Measurements from ENCODE around the gene ARL8B.

DNA sequence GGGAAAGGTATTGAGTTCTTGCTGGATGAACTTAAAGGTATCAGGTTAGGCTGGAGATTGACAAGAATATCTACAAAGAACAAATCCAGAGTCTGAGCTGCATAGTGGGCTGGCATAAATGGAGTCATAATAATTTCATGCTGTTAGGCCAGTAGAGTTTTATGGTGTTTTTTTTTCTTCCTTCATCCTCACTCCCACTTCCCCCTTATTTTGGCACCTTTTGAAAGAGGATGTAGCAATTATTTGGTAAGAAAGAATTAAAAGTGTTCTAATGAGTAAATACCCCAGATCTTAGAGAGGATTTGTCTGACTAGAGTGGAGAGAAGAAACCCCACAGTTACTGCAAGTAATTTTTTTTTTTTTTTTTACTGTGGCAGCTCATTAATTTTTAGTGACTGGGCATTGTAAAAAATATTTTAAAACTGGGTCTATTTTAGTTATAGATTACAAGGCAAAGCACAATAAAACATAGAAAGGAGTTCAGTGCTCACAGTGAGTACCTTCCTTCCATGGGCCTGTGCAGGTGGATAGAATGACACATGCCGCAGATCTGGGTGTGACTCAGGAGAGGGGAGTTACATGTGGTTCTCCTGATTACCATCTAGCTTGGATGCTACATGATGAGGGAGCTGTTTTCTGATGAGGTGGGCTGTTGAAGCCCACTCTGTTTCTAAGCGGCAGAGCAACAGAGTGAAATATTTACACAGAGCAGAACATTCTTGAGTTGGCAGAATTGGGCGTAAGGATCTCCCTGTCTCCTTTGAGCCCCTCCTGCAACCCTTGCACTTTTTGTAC lies 70.7 kb downstream of the ARL8B start:
- TF ChIP-seq POLR2AphosphoS5 (IDR thresholded peaks at IDR 0.05; ENCODE audit: borderline replicate concordance, low read depth, low read length) (no peak), EZH2 (IDR thresholded peaks at IDR 0.05) (no peak)

Measured in SK-N-MC (cell line).